PC-3 (cell line): ENCODE measurements around the gene KRTAP12-2.

Experiments used
- EZH2 ChIP-seq: fragments of 300-600 bp; sonication (generic); IDR thresholded peaks from one replicate; pipeline ENCODE4 v1.6.1; 2017; ENCODE audit warnings: antibody characterized with exemption, mild to moderate bottlenecking, low read length; ENCODE audit not compliant: unreplicated experiment
- EZH2phosphoT487 ChIP-seq: fragments of 300-600 bp; sonication (generic); IDR thresholded peaks from 2 replicates; pipeline ENCODE4 v1.6.1; 2018; ENCODE audit warnings: mild to moderate bottlenecking, antibody characterized with exemption, low read length, borderline replicate concordance
- TF ChIP-seq, protein P1 (sequence below): fragments of 300-600 bp; sonication (generic); conservative IDR thresholded peaks from 2 replicates; pipeline ENCODE4 v1.5.1; 2017; ENCODE audit warnings: antibody characterized with exemption, low read depth, mild to moderate bottlenecking, low read length

DNA sequence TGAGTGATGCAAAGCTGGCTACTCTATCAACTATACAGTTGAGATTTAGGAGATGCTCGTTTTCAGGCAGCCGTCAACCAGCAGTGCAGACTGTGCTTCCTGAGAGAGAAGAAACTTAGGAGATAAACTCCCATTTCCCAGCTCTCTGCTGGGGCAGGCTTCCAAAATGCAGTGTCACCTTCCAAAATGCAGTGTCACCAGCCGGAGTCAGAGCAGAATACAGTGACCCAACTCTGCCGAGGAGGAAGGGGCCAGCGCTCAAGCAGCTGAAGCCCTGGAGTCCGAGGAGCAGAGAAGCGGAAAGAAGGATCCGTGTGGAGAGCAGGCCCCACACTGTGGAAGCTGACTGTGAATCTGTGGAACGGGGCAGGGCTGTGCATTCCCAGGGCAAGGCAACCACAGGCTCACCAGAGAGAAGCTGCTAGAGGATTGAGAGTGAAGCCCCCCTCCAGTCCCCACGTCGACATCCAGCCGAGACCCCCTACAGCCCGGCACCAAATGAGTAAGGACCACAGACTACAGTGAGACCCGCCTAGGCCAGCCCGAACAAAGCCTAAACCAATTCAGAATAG, 15.9 kb upstream of the KRTAP12-2 start:
- TF ChIP-seq, protein P1, sequence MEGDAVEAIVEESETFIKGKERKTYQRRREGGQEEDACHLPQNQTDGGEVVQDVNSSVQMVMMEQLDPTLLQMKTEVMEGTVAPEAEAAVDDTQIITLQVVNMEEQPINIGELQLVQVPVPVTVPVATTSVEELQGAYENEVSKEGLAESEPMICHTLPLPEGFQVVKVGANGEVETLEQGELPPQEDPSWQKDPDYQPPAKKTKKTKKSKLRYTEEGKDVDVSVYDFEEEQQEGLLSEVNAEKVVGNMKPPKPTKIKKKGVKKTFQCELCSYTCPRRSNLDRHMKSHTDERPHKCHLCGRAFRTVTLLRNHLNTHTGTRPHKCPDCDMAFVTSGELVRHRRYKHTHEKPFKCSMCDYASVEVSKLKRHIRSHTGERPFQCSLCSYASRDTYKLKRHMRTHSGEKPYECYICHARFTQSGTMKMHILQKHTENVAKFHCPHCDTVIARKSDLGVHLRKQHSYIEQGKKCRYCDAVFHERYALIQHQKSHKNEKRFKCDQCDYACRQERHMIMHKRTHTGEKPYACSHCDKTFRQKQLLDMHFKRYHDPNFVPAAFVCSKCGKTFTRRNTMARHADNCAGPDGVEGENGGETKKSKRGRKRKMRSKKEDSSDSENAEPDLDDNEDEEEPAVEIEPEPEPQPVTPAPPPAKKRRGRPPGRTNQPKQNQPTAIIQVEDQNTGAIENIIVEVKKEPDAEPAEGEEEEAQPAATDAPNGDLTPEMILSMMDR: no peak
- no peak for TF ChIP-seq EZH2
- TF ChIP-seq EZH2phosphoT487: no peak
